CD4-positive, alpha-beta T cell treated with Interleukin-21 for 1 hour (primary cell): ENCODE data around the gene PIGA.
"Not testable (repeated sequence)": the region's sequence is repeated elsewhere in the genome, so short reads cannot be mapped to it uniquely, and the experiment has no call there.

Experiments
- DNase-seq: peaks from one replicate; pipeline ENCODE4 v3.0.0-alpha.2; 2020

The PIGA gene

GRCh38 chrX:15320297-15320696 is 15.0 kb downstream of the PIGA start:
- DNase-seq = no peak

DNA sequence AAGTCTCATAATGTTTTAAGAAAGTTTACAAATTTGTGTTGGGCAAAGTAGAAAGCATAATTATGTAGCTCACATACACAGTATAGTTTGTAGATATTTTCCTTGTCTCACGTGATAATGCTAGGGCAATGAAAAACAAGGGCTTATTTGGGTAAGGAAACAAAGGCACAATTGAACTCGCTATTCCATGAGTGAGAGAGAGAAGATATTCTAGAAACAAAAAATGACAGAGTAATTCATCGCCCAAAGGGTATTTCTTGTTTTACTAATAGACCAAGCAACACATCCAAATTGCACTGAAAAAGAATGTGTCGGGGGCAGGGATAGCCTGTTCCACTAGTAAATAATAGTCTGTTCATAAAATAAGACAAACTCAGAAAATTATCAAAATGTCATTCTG is 16.2 kb downstream of the PIGA start:
- no peak for DNase-seq

DNA sequence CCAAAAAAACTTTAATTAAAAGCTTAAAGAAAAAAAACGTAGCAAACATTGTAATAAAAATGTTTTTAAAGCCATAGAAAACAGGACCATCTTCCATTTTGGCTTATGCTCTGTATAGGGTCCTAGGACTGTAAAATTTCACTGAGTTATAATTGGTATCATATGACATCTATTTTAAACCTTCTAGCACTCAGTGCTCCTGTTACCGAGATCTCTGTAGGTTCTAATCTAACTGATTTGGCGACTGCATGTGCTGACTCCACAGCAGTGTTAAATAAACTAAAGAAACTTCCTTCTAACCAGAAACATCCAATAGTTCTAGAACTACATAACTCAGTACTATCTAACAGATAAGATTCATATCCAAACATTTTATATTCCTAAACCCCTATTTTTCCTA is 19.8 kb downstream of the PIGA start, which contains the start of gene ASB11:
ASB11 (minus strand) TSS at position 132 of the 400 bp plus-strand sequence; CDS start at position 97, 35 bp downstream.
- no peak for DNase-seq

- no peak for DNase-seq
These were observed 20.9 kb downstream of the PIGA start for GRCh38 chrX:15314472-15314871.

- DNase-seq = no peak
These were observed 24.2 kb downstream of the PIGA start for GRCh38 chrX:15311119-15311518.

- DNase-seq = no peak
These were observed 25.2 kb downstream of the PIGA start for GRCh38 chrX:15310117-15310516.

- not testable (repeated sequence) for DNase-seq
These were observed 29.4 kb downstream of the PIGA start for GRCh38 chrX:15305899-15306298.

DNA sequence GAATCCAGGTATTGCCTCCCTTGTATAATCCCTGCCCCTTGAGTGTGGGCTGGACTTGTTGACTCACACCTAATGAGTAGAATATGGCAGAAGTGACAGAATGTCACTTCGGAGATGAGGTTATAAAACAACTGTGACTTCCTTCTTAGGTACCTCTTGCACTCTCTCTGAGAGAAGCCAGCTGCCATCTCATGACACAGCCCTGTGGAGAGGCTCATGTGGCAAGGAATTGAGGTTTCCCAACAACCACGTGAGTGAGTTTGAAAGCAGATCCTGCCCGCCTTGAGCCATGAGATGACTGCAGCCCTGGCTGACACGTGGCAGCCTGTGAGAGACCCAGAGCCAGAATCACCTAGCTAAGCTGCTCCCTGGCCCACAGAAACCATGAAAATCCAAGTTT is 33.4 kb downstream of the PIGA start:
- no peak for DNase-seq

DNA sequence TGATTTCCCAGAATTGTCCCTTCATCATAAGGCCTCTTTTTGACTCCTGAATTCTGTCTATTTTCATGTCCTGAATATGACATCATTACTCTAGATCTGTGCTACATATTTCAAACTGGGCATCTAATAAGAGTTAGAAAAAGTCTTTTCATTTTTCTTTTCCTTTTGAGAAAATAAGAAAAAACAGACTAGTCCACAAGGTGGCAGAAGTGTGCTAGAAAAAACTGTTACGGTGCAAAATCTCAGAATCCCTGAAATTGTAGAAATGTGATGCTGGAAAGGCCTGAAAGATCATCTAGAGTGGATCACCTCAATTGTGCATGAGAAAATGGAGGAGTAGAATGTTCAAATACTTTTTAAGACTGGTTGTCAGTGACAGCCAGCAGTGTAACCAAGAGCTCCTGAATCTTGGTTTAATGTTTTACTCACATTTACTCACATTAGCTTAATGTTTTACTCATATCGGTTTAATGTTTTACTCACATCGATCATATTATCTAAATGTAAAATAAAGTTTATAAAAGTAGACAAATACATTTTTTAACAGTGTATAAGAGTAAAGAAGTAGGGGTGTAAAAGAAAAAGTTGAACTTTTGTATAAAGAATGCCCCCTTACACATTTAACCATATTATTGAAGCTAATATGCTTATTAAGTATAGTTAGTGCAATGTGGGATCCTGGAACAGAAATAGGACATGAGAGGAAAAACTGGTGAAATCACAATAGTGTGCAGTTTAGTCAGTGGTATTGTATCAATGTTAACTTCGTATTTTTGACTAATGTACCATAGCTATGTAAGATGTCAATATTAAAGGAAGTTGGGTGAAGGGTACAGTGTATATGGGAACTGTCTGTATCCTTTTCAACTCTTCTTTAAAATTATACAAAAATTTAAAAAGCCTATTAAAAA is 35.1 kb downstream of the PIGA start:
- DNase-seq = no peak

DNA sequence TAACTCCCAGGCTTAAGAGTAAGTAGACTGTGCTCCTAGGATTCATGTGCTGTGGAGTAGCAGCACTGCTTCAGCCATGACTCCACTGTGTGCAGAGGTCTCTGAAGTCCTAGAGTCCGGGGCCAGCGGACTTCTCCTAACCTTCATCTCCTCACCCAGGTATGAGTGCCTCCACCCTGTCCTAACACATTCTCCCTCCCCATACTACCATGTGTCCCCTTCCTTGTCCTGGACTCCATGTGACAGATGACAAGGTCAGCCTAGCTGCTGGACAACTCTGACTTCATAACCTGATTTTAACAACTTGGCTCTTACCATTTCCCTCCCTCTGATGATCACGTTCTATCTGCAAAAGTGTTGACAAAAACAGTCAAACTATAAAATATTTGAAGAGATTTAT is 36.5 kb downstream of the PIGA start:
- DNase-seq = no peak

DNA sequence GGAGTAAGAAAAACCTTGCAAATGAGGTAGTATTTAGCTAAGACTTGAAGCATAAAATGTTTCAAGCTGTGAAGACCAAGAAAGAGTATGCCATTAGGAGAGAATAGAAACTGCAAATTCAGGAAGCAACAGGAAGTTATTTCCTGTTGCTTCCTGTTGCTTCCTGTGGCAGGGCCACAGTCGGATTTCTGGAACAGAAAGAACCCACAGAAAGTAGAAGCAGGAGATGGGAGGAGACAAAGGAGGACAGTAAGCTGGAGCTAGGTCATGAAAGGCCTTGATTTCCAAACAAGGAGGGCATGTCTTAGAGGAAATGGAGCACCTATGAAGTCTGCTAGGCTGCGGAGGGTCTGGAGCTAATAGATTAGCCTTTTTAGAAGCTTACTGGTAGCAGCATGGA is 37.1 kb downstream of the PIGA start:
- no peak for DNase-seq

GRCh38 chrX:15293451-15293850 is 41.9 kb downstream of the PIGA start:
- DNase-seq = no peak

- DNase-seq = no peak
These were observed 42.5 kb downstream of the PIGA start for GRCh38 chrX:15292861-15293260.

- DNase-seq = no peak
These were observed 57.7 kb downstream of the PIGA start for GRCh38 chrX:15277604-15278003.

- DNase-seq = no peak
These were observed 60.4 kb downstream of the PIGA start for GRCh38 chrX:15274946-15275345.

DNA sequence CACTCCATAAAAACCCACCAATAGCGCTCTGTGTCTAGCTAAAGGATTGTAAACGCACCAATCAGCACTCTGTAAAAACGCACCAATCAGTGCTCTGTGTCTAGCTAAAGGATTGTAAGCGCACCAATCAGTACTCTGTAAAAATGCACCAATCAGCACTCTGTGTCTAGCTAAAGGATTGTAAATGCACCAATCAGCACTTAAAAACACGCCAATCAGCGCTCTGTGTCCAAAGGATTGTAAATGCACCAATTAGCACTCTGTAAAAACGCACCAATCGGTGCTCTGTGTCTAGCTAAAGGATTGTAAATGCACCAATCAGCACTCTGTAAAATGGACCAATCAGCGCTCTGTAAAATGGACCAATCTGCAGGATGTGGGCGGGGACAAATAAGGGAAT is 62.0 kb downstream of the PIGA start:
- DNase-seq = not testable (repeated sequence)

- DNase-seq = no peak
These were observed 63.6 kb downstream of the PIGA start for GRCh38 chrX:15271757-15272156.

DNA sequence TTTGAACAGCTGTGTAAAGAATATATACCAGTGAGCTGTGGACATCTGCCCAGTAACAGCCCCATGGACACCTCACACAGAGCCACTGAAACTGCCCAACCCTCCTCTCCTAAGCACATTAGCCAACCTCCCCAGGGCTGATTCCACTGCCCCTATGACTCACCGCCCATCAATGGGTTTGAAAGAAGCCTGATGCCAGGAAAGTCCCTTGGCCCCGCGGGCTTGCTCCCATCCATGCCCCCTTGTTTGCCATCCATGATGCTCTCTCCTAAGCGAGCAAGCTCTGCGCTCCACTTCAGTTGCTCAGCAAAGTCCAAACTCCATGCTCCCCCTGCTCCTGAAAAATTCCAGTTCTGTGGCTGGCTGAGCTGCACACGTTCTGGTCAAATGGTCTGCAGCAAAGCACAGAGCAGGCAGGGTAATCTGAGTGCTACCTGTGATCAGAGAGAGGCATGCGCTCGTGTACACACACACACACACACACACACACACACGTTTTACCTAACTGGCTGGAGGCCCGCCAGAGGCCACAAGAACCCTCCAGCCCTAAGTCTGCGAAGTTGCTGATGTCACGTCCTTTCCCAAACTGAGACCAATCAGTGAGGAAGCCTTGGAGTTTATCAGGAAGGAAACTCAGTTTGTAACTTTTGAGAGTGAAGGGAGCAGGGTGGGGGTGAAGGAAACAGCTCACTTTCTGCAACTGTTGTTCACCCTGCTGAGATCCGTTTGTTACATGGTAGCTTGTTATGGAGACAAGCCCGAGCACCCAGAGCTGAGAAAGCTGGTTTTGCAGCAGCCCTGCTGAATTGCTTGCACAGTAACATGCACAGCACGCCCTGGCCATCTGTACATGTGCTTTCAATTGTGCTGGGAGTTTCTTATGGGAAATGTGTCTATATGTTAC is 65.5 kb downstream of the PIGA start, which contains the start of gene ASB9:
ASB9 (minus strand) TSS at position 466 of the 904 bp plus-strand sequence; CDS start at position 257, 209 bp downstream.
- peak; percentile 37 for DNase-seq
